Globus pallidus (tissue), 1 donor: ENCODE results near the gene TRIM52.
A peak's percentile ranks its signal among the peaks of the same experiment; 100 is the strongest.

Experiments used
- DNase-seq: peaks from one replicate; pipeline ENCODE4 v3.0.0-alpha.2; 2015; ENCODE audit warnings: low spot score

TRIM52 gene

GRCh38 chr5:181233801-181234454 is 27.0 kb downstream of the TRIM52 start:
- no peak for DNase-seq

GRCh38 chr5:181233088-181233800 is 27.7 kb downstream of the TRIM52 start:
- no peak for DNase-seq

GRCh38 chr5:181232593-181232992 is 28.4 kb downstream of the TRIM52 start:
- no peak for DNase-seq

GRCh38 chr5:181231432-181231831 is 29.5 kb downstream of the TRIM52 start:
- DNase-seq = no peak

GRCh38 chr5:181230551-181230950 is 30.4 kb downstream of the TRIM52 start:
- no peak for DNase-seq

- no peak for DNase-seq
Observed at GRCh38 chr5:181229996-181230395, 30.9 kb downstream of the TRIM52 start.

GRCh38 chr5:181224390-181225229 is 36.3 kb downstream of the TRIM52 start:
- DNase-seq = no peak

GRCh38 chr5:181223729-181224389 is 37.1 kb downstream of the TRIM52 start:
- no peak for DNase-seq

GRCh38 chr5:181223058-181223728 is 37.8 kb downstream of the TRIM52 start, which contains the start of gene TRIM41:
Gene TRIM41 (plus strand): TSS chr5:181223281. CDS start chr5:181224000, 719 bp downstream.
- peak; percentile 99 for DNase-seq

GRCh38 chr5:181222630-181223057 is 38.3 kb downstream of the TRIM52 start:
- no peak for DNase-seq

- DNase-seq = peak; percentile 87
Observed at GRCh38 chr5:181221792-181222629, 38.9 kb downstream of the TRIM52 start.

GRCh38 chr5:181221105-181221791 is 39.7 kb downstream of the TRIM52 start:
- no peak for DNase-seq

GRCh38 chr5:181220178-181220515 is 40.8 kb downstream of the TRIM52 start:
- no peak for DNase-seq

GRCh38 chr5:181219262-181220177 is 41.4 kb downstream of the TRIM52 start:
- no peak for DNase-seq

GRCh38 chr5:181218795-181219124 is 42.2 kb downstream of the TRIM52 start:
- no peak for DNase-seq

- DNase-seq = no peak
Observed at GRCh38 chr5:181217803-181218062, 43.2 kb downstream of the TRIM52 start.

- peak; percentile 37 for DNase-seq
Observed at GRCh38 chr5:181217111-181217802, 43.7 kb downstream of the TRIM52 start.
